H1 (cell line): ENCODE results near the gene LRBA.

Experiments used
- CTCF ChIP-seq, 3 experiments: IDR thresholded peaks; 1 replicate in 2 of 3; 2 replicates in 1 of 3; pipeline versions ENCODE4 v1.5.1 to v1.6.1; 2011; ENCODE audit warnings: low read length in 3 of 3, mild to moderate bottlenecking in 3 of 3, inconsistent platforms in 2 of 3, low read depth in 1 of 3, moderate library complexity in 1 of 3; ENCODE audit not compliant: insufficient read depth in 1 of 3; ENCODE audit errors: control extremely low read depth in 1 of 3
- POLR2A ChIP-seq, 2 experiments: IDR thresholded peaks; 1 replicate in 1 of 2; 2 replicates in 1 of 2; pipeline ENCODE4 v1.6.1; 2011; ENCODE audit warnings: low read depth in 2 of 2, low read length in 2 of 2, mild to moderate bottlenecking in 2 of 2; ENCODE audit errors: control extremely low read depth in 1 of 2
- RNF2 ChIP-seq: fragments of 200-900, 300-1000 bp; sonication (generic); IDR thresholded peaks from 2 replicates; pipeline ENCODE4 v1.7.1; 2016; ENCODE audit warnings: borderline replicate concordance, low read depth, mild to moderate bottlenecking, antibody characterized with exemption, low read length; ENCODE audit not compliant: poor library complexity, severe bottlenecking; ENCODE audit errors: missing control alignments
- TAF1 ChIP-seq: IDR thresholded peaks from 2 replicates; pipeline ENCODE4 v1.6.1; 2011; ENCODE audit warnings: mild to moderate bottlenecking, low read depth, low read length

- TF ChIP-seq TAF1 (no peak), CTCF (IDR thresholded peaks at IDR 0.05; ENCODE audit: control extremely low read depth in 1 of 3, insufficient read depth in 1 of 3, low read depth in 1 of 3, low read length in 3 of 3) (peak in 2 of 3 experiments; percentile 2 to 37; a peak in 2 of 4 replicates), RNF2 (no peak), POLR2A (IDR thresholded peaks at IDR 0.05; ENCODE audit: control extremely low read depth in 1 of 2, low read depth in 2 of 2, low read length in 2 of 2) (no peak)
Measured at GRCh38 chr4:150875367-150875766, 139.7 kb downstream of the LRBA start.
